ENCODE results near the gene KIF3C. TPM values are rescaled to one million over a fixed set of nuclear protein-coding genes. Genes with fewer than 3 reads are reported as not detected.
"Not testable (repeated sequence)": the region's sequence is repeated elsewhere in the genome, so short reads cannot be mapped to it uniquely, and the experiment has no call there.

KIF3C gene
- polyA plus RNA-seq, 3 donors = 15.6 to 18.3 (median 17.9) TPM

- no peak for DNase-seq (ENCODE audit: low read depth in 3 of 3, low spot score in 2 of 3)
Observed at GRCh38 chr2:25966531-25967270, 15.6 kb downstream of the KIF3C start.

DNA sequence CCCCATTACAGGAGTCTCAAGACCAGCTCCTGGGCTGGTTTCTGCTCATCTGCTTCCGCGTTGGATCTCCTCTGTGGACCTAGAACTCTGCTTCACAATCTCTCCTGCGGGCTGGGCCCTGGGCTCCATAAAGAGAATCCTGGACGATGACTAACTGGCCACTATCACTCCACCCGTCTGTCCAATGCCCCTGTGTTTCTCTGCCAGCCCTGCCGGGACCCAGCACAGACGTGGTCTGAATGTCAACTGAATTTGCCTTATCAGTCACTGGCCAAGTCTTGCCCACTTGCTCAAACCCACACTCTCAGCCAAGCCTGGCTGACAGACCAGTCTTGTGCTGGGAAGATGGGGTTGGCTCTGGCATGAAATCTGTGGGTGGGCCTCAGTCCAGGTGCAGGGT is 17.4 kb downstream of the KIF3C start:
- DNase-seq (ENCODE audit: low read depth in 3 of 3, low spot score in 2 of 3) = no peak

GRCh38 chr2:25960920-25961319 is 21.4 kb downstream of the KIF3C start:
- DNase-seq (ENCODE audit: low read depth in 3 of 3, low spot score in 2 of 3) = no peak

DNA sequence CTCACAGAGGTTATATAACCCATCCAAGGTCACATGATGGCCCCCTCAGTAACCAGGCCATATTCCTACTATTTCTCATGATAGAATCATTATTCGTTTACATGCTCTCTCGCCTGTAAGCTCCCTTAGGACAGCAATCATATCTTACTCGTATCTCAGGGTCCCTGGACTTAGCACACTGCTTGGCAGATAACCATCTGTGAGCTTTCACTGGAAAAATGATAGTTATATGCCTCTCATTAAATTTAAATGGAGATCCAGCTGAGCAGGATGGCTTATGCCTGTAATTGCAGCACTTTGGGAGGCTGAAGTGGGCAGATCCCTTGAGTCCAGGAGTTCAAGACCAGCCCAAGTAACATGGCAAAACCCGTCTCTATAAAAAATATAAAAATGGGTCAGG is 21.9 kb downstream of the KIF3C start:
- DNase-seq (ENCODE audit: low read depth in 3 of 3, low spot score in 2 of 3) = no peak

DNA sequence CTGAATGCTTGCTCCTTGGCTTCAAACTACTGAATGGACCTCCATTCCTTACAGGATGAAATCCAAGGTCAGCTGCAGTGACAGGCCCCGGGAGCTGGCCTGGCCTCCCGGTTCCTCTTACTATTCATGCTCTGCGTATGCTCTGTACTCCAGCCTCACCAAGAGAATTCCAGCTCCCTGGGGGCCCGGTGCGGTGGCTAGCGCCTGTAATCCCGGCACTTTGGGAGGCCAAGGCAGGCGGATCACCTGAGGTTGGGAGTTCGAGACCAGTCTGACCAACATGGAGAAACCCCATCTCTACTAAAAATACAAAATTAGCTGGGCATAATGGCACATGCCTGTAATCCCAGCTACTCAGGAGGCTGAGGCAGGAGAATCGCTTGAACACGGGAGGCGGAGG is 23.7 kb downstream of the KIF3C start:
- DNase-seq (ENCODE audit: low read depth in 3 of 3, low spot score in 2 of 3) = not testable (repeated sequence)

DNA sequence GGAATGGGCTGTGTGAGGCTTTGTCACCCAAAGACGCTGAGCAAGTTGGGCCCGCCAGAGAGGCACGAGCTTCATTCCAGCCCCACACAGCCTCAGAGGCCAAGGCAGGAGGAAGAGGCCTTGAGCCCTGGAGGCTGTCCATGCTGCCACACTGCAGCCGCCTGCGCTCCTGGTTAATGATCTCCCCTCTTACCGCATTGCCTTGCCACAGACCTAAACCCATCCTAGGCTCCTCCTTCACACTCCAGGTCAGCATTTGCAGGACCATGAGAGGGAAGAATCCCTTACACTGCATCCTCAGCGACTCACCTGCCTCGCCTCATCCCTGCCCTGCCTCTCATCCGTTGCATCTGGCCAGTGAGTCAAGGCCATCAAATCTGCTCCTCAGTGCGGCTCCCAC is 24.6 kb downstream of the KIF3C start:
- DNase-seq (ENCODE audit: low read depth in 3 of 3, low spot score in 2 of 3) = no peak

- no peak for DNase-seq (ENCODE audit: low read depth in 3 of 3, low spot score in 2 of 3)
Observed at GRCh38 chr2:25955869-25956535, 26.3 kb downstream of the KIF3C start.

DNA sequence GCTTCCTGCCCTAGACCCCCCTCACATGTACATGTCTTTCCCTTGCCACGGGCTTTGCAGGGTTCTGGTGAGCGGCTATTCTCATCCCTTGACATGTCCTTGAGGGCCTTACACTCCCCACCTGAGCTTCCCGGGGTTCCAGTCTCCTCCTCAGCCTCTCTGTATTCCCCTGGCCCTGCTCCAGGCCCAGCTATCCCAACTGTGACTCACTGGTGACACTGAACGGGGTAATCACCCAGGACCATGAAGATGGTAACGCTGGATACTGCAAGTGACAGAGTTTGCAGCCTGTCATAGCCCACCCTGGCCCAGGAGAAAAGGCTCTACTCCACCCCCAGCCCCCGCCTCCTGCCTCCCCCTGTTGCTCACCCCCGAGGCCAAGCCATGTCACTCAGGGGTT is 27.3 kb downstream of the KIF3C start:
- DNase-seq (ENCODE audit: low read depth in 3 of 3, low spot score in 2 of 3) = no peak

GRCh38 chr2:25954199-25954752 is 28.0 kb downstream of the KIF3C start:
- DNase-seq (ENCODE audit: low read depth in 3 of 3, low spot score in 2 of 3) = no peak

- DNase-seq (ENCODE audit: low read depth in 3 of 3, low spot score in 2 of 3) = peak; percentile 57 to 67 (median 61)
Observed at GRCh38 chr2:25951071-25951547, 31.2 kb downstream of the KIF3C start.

DNA sequence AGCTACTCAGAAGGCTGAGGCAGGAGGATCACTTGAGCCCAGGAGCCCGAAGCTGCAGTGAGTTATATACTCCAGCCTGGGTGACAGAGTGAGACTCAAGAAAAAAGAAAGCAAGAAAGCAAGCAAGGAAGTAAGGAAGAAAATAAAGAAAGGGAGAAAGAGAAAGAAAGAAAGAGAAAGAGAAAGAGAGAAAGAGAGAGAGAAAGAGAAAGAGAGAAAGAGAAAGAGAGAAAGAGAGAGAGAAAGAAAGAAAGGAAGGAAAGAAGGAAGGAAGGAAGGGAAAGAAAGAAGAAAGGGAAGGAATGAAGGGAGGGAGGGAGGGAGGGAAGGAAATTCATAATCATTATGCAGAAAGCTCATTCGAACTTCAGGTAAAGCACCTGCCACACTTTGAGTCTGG is 33.9 kb downstream of the KIF3C start:
- DNase-seq (ENCODE audit: low read depth in 3 of 3, low spot score in 2 of 3) = no peak

DNA sequence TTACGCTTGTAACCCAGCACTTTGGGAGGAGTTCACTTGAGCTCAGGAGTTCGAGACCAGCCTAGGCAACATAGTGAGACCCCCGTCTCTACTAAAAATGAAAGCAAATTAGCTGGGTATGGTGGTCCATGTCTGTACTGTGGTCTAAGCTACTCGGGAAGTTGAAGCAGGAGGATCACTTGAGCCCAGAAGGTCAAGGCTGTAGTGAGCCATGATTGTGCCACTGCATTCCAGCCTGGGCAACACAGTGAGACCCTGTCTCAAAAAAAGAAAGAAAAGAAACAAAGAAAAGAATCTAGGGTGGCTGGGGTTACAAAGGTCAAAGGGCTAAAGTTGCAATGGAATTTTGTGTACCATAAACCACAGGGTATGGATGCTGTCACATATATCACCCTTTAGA is 41.3 kb downstream of the KIF3C start:
- DNase-seq (ENCODE audit: low read depth in 3 of 3, low spot score in 2 of 3) = no peak

- DNase-seq (ENCODE audit: low read depth in 3 of 3, low spot score in 2 of 3) = no peak
Observed at GRCh38 chr2:25939257-25939668, 43.0 kb downstream of the KIF3C start.

DNA sequence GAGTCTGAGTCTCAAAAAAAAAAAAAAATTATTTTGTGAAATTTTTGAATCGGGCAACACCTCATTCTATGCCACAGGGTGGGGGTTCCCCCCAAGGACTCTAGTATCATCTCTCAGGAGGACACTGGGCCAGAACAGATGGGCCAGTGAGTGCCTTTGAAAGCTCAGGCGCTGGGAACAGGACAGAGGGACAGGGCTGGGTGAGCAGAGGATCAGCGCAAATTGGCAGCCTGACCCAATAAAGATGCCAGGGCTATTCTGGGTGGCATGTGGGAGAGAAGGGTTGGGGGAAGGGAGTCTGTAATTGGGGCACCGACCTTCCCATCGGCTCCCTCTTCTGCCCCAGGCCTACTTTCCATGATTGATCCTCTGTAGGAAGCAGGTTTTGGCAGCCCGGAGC is 44.0 kb downstream of the KIF3C start:
- DNase-seq (ENCODE audit: low read depth in 3 of 3, low spot score in 2 of 3) = no peak

GRCh38 chr2:25936889-25937545 is 45.3 kb downstream of the KIF3C start:
- DNase-seq (ENCODE audit: low read depth in 3 of 3, low spot score in 2 of 3) = no peak

DNA sequence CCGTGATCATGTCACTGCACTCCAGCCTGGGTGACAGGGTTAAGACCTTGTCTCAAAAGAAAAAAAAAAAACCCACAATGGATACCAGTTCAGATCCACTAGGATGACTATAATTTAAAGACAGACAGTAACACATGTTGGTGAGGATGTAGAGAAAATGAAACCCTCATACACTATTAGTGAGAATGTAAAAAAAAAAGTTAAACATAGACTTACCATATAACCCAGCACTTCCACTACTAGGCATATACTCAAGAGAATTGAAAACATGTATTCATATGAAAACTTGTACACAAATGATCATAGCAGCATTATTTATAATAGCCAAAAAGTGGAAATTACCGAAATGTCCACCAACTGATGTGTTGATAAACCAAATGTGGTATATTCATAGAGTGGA is 48.7 kb downstream of the KIF3C start:
- DNase-seq (ENCODE audit: low read depth in 3 of 3, low spot score in 2 of 3) = no peak

DNA sequence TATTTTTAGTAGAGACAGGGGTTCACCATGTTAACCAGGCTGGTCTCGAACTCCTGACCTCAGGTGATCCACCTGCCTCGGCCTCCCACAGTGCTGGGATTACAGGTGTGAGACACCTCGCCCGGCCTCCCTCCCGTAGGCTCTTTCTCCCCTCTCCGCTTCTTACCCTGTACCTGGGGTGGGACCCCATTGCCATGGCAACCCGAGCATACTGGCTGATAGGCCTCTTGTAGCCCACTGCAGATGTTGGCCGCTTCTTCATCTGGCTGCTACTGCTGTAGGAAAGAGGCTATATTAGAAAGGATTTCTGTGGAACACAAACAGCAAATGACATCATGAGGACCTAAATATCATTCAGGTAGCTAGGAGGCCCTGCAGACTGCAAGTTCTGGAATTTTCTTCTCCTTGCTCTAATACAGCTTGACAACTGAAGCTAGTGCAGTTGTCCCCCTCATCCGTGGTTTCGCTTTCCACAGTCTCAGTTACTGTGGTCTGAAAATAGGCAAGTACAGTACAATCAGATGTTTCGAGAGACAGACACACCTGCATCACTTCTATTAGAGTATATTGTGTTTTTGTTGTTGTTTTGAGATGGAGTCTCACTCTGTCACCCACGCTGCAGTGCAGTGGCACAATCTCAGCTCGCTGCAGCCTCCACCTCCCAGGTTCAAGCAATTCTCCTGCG is 52.4 kb downstream of the KIF3C start:
- DNase-seq (ENCODE audit: low read depth in 3 of 3, low spot score in 2 of 3) = no peak

DNA sequence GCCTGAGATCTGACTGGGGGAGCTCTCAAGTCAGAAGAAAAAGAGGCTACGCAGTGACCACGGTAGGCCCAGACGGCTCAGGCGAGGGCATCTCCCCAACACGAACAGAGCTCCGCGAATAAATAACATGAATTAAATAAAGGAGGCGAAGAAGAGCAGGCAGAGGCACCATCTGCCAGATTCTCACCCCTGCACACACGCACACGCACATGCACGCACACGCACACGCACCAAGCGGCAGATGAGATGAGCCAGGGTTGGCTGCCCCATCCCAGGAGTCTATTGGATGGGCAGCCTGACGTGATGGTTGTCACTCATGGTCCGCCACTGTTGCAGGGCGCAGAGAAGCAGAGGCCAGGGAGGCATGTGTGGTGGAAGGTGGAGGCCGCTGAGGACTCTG is 53.6 kb downstream of the KIF3C start:
- DNase-seq (ENCODE audit: low read depth in 3 of 3, low spot score in 2 of 3) = no peak

DNA sequence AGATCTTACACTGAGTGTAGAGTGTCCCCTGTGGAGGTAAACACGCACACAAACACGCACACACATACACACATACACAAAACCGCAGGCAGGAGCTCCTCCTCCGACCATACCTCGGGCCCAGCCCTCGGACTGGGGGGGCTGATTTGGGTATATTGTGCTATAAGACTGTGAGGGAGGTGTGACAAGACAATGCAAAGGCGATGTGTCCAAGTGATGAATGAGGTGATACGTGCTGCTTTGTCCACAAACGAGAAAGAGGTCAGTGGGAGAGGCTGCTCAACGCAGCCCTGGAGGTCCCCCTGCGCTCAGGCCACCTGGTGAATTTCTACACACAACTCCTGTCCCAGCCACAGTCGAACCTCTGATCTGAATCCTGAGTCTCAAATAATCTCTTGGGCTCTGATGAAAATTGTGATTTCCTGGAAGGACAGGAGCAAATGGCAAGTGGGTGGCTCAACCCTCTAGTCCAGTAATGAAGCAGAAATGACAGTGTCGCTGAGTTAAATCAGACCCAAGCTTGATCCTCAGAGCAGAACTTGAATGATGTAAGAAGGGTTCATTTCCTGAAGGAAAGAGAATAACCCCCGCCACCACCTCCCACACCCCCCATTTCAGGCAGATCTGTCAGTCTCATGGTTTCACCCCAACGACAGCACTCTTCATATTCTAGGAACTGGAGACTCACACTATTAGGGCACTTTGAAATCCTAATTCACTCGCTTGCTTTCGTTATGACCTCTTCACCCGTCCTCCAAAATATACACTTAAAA is 55.1 kb downstream of the KIF3C start:
- no peak for DNase-seq (ENCODE audit: low read depth in 3 of 3, low spot score in 2 of 3)

- DNase-seq (ENCODE audit: low read depth in 3 of 3, low spot score in 2 of 3) = no peak
Observed at GRCh38 chr2:25922501-25922900, 59.8 kb downstream of the KIF3C start.
